Occipital lobe (tissue), 3 donors: ENCODE data around the gene ITPKC. TPM values are rescaled to one million over a fixed set of nuclear protein-coding genes. Genes with fewer than 3 reads are reported as not detected.

ENCODE experiments used
- DNase-seq: peaks from one replicate; lab custom pipeline; 2025; lab: John Stamatoyannopoulos, UW
- small RNA-seq: library from RNA; depleted of rRNA; stranded (forward); fragments of <200 nt; gene quantifications from one replicate; pipeline ENCODE3, GENCODE V24; 2014
- total RNA-seq: library from RNA; depleted of rRNA; stranded (reverse); fragments of >200 nt; gene quantifications from one replicate; pipeline ENCODE4 v1.2.3, GENCODE V29; 2014

ITPKC gene
- total RNA-seq, 1 donor from 2014 or later = 10.0 TPM

- DNase-seq = no peak
Observed at GRCh38 chr19:40786060-40787037, 69.4 kb downstream of the ITPKC start.

Small RNAs within 50 kb of the gene (small RNA-seq; reads per million reads assigned to genes)
- not detected for gene RNU6-195P

Other genes with a start within 250 kb of the ITPKC start
- 4.1 TPM for gene SHKBP1, start 140.2 kb upstream of the ITPKC start, total RNA-seq
- 18.9 TPM for gene LTBP4, start 115.7 kb upstream of the ITPKC start, total RNA-seq
- gene NUMBL, start 26.5 kb upstream of the ITPKC start, total RNA-seq = 18.2 TPM
- gene COQ8B, start 226 bp upstream of the ITPKC start, total RNA-seq = 28.2 TPM
- 0.31 TPM for gene ACTMAP, start 33.4 kb downstream of the ITPKC start, total RNA-seq
- 17.0 TPM for gene SNRPA, start 34.1 kb downstream of the ITPKC start, total RNA-seq
- gene MIA, start 58.4 kb downstream of the ITPKC start, total RNA-seq = not detected
- gene RAB4B, start 61.1 kb downstream of the ITPKC start, total RNA-seq = 8.6 TPM
- gene EGLN2, start 82.1 kb downstream of the ITPKC start, total RNA-seq = 46.9 TPM
- not detected for gene CYP2A6, start 133.3 kb downstream of the ITPKC start, total RNA-seq
- gene CYP2A7, start 165.1 kb downstream of the ITPKC start, total RNA-seq = 0.78 TPM